Mucosa of descending colon (tissue), 3 donors: ENCODE data around the gene GUCA2A. TPM values are rescaled to one million over a fixed set of nuclear protein-coding genes. Genes with fewer than 3 reads are reported as not detected.

Source experiments
- ATAC-seq: fragments of 200-7000 bp; cut with Tn5 transposase; one replicate; pipeline ENCODE4 v1.9.1; 2020; ENCODE audit warnings: mild to moderate bottlenecking, moderate library complexity
- DNase-seq, 3 donors: peaks; one replicate each; pipeline ENCODE4 v3.0.0-alpha.2; 2020
- H3K36me3 ChIP-seq: fragments of 200-600 bp; one replicate; pipeline ENCODE4 v1.8.0; 2021; ENCODE audit warnings: low read depth, mild to moderate bottlenecking
- H3K4me1 ChIP-seq: fragments of 200-600 bp; one replicate; pipeline ENCODE4 v1.8.0; 2021; ENCODE audit warnings: low read depth, mild to moderate bottlenecking
- H3K4me3 ChIP-seq: fragments of 200-600 bp; one replicate; pipeline ENCODE4 v1.8.0; 2021; ENCODE audit warnings: mild to moderate bottlenecking
- H3K9me3 ChIP-seq: fragments of 200-600 bp; one replicate; pipeline ENCODE4 v1.8.0; 2021; ENCODE audit warnings: mild to moderate bottlenecking
- intact Hi-C, 2 donors: fragments of 100-400 bp; cut with DNase I in 1 of 2; cut with micrococcal nuclease in 1 of 2; formaldehyde crosslinking; loops; one replicate each; pipeline versions ENCODE4 v1.11.0 to v1.11.1; 2022; cut with DNase I, micrococcal nuclease
- total RNA-seq, 3 donors: library from RNA; stranded (reverse); fragmentation: NEBNext Ultra II Directional in 2 of 3; extraction: Animal tissue kit (Norgen Biotek cat#: 25700) in 2 of 3; gene quantifications; one replicate each; pipeline versions ENCODE4 v1.2.1 to v1.2.4, GENCODE V29; 2021 to 2023
- TF ChIP-seq, protein P1 (sequence below): fragments of 200-600 bp; IDR thresholded peaks from one replicate; pipeline ENCODE4 v1.8.0; 2022; ENCODE audit warnings: antibody characterized with exemption, mild to moderate bottlenecking
- donor health status: DM: no; HTN: no; CAD: no; lungs with moderate emphysema.
- donor health status: DM: no; HTN: no; CAD: no.
- donor health status: DM: no; HTN: yes; CAD: no.

The GUCA2A gene
- total RNA-seq, 3 donors from 2014 or later: 920 to 2,800 (median 1,254) TPM

DNA sequence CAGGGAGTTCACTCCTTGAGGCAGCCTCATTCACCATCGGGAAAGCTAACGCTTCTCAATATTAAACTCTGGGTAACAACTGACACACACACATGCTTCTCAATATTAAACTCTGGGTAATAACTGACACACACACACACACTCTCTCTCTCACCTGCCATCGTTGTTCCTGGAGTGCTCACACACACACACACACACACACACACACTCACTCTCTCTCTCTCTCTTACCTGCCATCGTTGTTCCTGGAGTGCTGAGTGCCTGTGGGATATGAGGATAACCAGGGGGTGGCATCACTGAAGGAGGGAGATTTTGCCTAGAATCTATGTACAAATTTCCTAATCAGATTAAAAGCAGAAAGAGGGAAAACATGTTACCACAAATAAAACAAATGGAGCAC is 17.1 kb upstream of the GUCA2A start:
- TF ChIP-seq, protein P1, sequence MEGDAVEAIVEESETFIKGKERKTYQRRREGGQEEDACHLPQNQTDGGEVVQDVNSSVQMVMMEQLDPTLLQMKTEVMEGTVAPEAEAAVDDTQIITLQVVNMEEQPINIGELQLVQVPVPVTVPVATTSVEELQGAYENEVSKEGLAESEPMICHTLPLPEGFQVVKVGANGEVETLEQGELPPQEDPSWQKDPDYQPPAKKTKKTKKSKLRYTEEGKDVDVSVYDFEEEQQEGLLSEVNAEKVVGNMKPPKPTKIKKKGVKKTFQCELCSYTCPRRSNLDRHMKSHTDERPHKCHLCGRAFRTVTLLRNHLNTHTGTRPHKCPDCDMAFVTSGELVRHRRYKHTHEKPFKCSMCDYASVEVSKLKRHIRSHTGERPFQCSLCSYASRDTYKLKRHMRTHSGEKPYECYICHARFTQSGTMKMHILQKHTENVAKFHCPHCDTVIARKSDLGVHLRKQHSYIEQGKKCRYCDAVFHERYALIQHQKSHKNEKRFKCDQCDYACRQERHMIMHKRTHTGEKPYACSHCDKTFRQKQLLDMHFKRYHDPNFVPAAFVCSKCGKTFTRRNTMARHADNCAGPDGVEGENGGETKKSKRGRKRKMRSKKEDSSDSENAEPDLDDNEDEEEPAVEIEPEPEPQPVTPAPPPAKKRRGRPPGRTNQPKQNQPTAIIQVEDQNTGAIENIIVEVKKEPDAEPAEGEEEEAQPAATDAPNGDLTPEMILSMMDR: no peak
- no peak for DNase-seq
- H3K4me3 ChIP-seq: no peak overlapping the region
- intact Hi-C loops: no loop called here
- H3K4me1 ChIP-seq: no peaks in the 10 kb centered on the region
- H3K9me3 ChIP-seq: no peaks in the 10 kb centered on the region
- no peaks in the 10 kb centered on the region for H3K36me3 ChIP-seq
- ATAC-seq: no peak

DNA sequence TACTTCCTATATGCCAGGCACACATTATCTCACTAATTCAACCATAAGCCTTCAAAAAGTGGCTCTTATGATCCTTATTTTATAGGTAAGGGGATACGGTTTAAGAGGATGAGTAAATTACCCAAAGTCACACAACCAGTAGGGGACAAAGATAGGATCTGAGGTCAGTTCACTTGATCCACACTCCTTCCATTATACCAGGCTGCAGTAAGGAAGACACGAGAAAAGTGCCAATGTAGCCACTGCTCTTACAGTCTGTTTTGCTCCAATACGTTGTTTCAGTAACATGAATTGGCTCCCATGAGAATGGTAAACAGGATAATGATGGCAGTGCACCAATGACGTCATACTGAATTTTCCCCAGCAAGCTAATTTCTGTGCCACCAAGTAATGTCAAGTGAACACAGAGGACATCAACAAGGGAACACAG is 15.4 kb upstream of the GUCA2A start:
- intact Hi-C loops: no loop called here
- no peaks in the 10 kb centered on the region for H3K36me3 ChIP-seq
- no peak overlapping the region for H3K4me3 ChIP-seq
- H3K4me1 ChIP-seq: no peaks in the 10 kb centered on the region
- TF ChIP-seq, protein P1: no peak
- no peaks in the 10 kb centered on the region for H3K9me3 ChIP-seq
- DNase-seq (no peak), ATAC-seq (no peak)

DNA sequence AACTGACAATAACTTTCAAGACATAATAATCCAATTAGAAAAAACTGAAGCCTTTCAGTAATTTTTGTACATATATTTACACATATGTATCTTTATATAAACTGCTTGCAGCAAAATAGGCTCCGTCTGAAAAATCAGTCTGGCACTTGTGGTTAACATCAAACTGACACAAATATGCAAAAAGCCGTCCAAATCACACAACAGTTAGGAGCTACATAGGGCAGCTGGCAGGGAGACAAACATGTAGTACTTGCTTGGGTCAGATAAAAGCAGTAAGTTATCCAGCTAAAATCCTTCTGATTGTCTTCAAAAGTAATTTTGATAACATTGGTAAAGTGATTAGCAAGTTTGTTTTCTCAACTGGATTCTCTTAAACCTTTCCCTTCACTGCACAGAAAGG is 14.7 kb upstream of the GUCA2A start:
- no peak for DNase-seq
- no peak for ATAC-seq
- intact Hi-C loops: no loop called here

DNA sequence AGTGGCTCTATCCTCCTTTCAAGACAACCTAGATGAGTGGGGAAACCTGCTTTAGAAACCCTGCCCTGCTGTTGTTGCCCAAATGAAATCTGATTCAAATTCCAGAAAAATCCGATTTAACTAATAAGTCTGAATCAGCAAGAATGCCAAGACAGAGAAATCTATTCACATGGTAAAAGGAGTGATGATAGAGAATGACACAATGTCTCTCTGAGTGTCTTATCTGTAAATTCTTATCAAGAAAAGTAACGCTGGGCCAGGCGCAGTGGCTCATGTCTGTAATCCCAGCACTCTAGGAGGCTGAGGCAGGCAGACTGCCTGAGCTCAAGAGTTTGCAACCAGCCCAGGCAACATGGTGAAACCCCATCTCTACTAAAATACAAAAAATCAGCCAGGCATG is 13.7 kb upstream of the GUCA2A start:
- no peaks in the 10 kb centered on the region for H3K36me3 ChIP-seq
- no peak for ATAC-seq
- H3K4me1 ChIP-seq: no peaks in the 10 kb centered on the region
- H3K4me3 ChIP-seq: no peak overlapping the region
- TF ChIP-seq, protein P1: no peak
- intact Hi-C loops: no loop called here
- no peak for DNase-seq
- H3K9me3 ChIP-seq: no peaks in the 10 kb centered on the region

More for the DNA sequence above, 14.7 kb upstream of the GUCA2A start:
- no peaks in the 10 kb centered on the region for H3K36me3 ChIP-seq
- H3K4me3 ChIP-seq: no peak overlapping the region
- TF ChIP-seq, protein P1: no peak
- no peaks in the 10 kb centered on the region for H3K4me1 ChIP-seq
- H3K9me3 ChIP-seq: no peaks in the 10 kb centered on the region

DNA sequence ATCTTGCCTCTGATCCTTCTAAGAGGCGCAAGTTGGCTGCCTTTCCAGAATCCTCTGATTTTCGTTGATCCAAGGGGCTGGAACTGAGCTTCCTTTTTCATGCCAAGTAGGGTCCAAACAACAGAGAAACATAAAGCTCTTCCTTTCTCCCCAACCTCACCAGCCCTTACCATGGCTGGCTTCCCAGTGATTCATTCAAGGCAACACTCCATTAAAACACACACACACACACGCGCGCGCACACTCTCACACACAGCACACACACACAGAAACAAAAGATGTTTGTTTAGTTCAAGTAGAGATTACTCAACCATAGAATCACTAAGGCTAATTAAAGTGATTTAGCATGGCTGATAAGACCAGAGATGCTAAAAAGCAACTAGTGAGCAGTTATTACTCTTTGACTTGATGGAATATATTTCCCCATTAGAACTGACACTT is 13.0 kb upstream of the GUCA2A start:
- Histone ChIP-seq H3K36me3 (no peaks in the 10 kb centered on the region), H3K4me1 (peaks cover 6% of the 10 kb centered on the region), H3K9me3 (no peaks in the 10 kb centered on the region), H3K4me3 (no peak overlapping the region)
- intact Hi-C loops: no loop called here
- ATAC-seq (no peak), DNase-seq (peak in 2 of 3 donors; percentile 48 to 52)
- TF ChIP-seq, protein P1: no peak
